ENCODE measurements around the gene APBB2. TPM values are rescaled to one million over a fixed set of nuclear protein-coding genes. Genes with fewer than 3 reads are reported as not detected.
A peak's percentile ranks its signal among the peaks of the same experiment; 100 is the strongest.

APBB2 gene
- total RNA-seq, 2 donors from 2014 or later: 17.4 to 56.6 TPM

DNA sequence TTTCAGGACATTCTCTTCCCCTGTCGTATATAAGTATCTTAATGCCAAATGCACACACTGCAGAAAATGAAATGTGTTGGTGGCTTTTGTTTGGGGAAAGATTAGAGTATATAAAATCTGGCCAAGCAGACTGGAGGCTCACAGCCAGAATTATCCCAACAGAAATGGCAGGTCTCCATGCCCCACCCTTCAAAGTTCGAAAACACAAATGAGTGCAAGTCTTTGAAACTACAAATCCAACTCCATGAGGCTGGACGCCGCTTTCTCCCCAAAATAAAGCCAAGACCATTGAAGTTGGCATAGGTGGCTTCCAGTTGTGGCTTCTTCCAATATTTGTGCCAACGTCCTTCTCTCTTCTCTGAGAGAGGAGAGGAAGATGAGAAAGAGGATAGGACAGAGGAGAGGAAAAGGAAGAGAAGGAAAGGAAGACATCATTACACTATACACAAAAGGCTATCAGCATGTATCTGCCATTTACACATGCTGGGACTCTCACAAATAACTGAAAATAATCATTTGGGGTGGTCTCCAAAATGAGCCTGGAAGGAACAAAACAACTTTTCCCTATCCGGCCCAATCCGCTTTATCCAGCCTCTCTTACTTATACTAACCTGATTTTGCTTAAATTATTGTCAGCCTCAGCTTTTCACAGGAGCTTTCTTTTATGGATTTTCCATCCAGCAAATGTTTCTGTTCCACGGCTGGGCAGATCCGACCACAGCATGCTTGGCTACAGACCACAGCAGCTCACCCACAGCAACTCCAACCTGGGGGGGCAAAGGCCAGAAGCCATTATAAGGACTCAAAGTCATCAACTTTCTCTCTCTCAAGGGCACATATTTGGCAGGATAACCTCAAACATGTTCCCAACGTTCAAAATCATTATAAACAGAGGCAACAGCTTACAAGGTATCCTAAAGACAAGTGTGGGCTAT, 71.7 kb downstream of the APBB2 start:
- no peaks in the 10 kb centered on the region for H3K27me3 ChIP-seq (replicated peaks; ENCODE audit: insufficient read depth)
- intact Hi-C loops (cut with DNase I): loop anchor here (5.0 kb wide), 1 partner anchor 75 kb away; no protein-coding TSS in a partner anchor
- no peak for TF ChIP-seq POLR2A (IDR thresholded peaks at IDR 0.05)
- TF ChIP-seq, protein P1, sequence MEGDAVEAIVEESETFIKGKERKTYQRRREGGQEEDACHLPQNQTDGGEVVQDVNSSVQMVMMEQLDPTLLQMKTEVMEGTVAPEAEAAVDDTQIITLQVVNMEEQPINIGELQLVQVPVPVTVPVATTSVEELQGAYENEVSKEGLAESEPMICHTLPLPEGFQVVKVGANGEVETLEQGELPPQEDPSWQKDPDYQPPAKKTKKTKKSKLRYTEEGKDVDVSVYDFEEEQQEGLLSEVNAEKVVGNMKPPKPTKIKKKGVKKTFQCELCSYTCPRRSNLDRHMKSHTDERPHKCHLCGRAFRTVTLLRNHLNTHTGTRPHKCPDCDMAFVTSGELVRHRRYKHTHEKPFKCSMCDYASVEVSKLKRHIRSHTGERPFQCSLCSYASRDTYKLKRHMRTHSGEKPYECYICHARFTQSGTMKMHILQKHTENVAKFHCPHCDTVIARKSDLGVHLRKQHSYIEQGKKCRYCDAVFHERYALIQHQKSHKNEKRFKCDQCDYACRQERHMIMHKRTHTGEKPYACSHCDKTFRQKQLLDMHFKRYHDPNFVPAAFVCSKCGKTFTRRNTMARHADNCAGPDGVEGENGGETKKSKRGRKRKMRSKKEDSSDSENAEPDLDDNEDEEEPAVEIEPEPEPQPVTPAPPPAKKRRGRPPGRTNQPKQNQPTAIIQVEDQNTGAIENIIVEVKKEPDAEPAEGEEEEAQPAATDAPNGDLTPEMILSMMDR (IDR thresholded peaks at IDR 0.05): no peak
- no peak for TF ChIP-seq POLR2AphosphoS5 (IDR thresholded peaks at IDR 0.05)
- peak overlapping the region; percentile 61 to 72 for H3K27ac ChIP-seq
- no peak for DNase-seq (ENCODE audit: low spot score)
- H3K4me1 ChIP-seq (replicated peaks): peaks cover 4% of the 10 kb centered on the region
- H3K4me3 ChIP-seq: no peak overlapping the region
- H3K36me3 ChIP-seq: no peaks in the 10 kb centered on the region
- no peaks in the 10 kb centered on the region for H3K9me3 ChIP-seq
- 35% methylated on average over 10 of the region's 10 CpGs for WGBS

DNA sequence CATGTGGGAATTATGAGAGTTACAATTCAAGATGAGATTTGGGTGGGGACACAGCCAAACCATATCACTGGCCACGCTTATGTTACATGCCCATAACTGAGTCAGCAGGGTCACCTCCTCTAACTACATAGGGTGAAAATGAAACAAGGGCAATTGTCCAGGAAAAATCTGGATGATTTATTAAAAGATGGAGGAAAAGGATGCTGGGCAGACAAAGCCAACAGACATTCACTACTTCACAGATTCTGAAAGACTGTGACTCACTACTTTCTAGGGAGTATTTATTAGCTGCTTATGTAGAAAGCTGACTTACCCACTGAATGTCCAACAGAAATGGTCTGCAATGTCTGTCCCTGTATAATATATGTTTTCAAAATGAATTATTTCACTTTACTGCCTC, 72.4 kb downstream of the APBB2 start:
- H3K36me3 ChIP-seq: no peaks in the 10 kb centered on the region
- no peaks in the 10 kb centered on the region for H3K27me3 ChIP-seq (replicated peaks; ENCODE audit: insufficient read depth)
- peak overlapping the region; percentile 61 to 72 for H3K27ac ChIP-seq
- DNase-seq (ENCODE audit: low spot score): no peak
- peaks cover 4% of the 10 kb centered on the region for H3K4me1 ChIP-seq (replicated peaks)
- intact Hi-C loops (cut with DNase I): loop anchor here (5.0 kb wide), 1 partner anchor 75 kb away; no protein-coding TSS in a partner anchor
- TF ChIP-seq POLR2AphosphoS5 (IDR thresholded peaks at IDR 0.05): no peak
- TF ChIP-seq POLR2A (IDR thresholded peaks at IDR 0.05): no peak
- TF ChIP-seq, protein P1 (IDR thresholded peaks at IDR 0.05): no peak
- H3K4me3 ChIP-seq: no peak overlapping the region
- 46% methylated on average over 1 of the region's 1 CpG for WGBS
- no peaks in the 10 kb centered on the region for H3K9me3 ChIP-seq

DNA sequence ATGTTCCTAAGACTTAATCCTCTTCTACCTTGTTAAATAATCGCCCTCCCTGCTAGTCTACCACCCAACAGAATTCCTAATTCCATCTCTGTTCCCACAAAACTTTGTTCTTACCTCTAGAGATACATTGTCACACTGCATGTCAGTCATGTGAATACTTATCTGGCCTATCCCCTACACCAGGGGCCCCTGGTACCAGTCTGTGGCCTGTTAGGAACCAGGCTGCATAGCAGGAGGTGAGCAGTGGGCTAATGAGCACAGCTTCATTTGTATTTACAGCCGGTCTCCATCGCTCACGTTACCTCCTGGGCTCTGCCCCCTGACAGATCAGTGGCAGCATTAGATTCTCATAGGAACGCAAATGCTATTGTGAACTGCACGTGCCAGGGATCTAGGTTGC, 73.9 kb downstream of the APBB2 start:
- H3K36me3 ChIP-seq: no peaks in the 10 kb centered on the region
- intact Hi-C loops (cut with DNase I): loop anchor here (5.0 kb wide), 1 partner anchor 73 kb away; no protein-coding TSS in a partner anchor
- no peaks in the 10 kb centered on the region for H3K27me3 ChIP-seq (replicated peaks; ENCODE audit: insufficient read depth)
- WGBS: 97% methylated on average over 6 of the region's 6 CpGs
- peaks cover 4% of the 10 kb centered on the region for H3K4me1 ChIP-seq (replicated peaks)
- H3K9me3 ChIP-seq: no peaks in the 10 kb centered on the region
- TF ChIP-seq, protein P1 (IDR thresholded peaks at IDR 0.05): no peak
- TF ChIP-seq POLR2AphosphoS5 (IDR thresholded peaks at IDR 0.05): no peak
- TF ChIP-seq POLR2A (IDR thresholded peaks at IDR 0.05): no peak
- DNase-seq (ENCODE audit: low spot score): no peak
- no peak overlapping the region for H3K4me3 ChIP-seq
- H3K27ac ChIP-seq: no peak overlapping the region

DNA sequence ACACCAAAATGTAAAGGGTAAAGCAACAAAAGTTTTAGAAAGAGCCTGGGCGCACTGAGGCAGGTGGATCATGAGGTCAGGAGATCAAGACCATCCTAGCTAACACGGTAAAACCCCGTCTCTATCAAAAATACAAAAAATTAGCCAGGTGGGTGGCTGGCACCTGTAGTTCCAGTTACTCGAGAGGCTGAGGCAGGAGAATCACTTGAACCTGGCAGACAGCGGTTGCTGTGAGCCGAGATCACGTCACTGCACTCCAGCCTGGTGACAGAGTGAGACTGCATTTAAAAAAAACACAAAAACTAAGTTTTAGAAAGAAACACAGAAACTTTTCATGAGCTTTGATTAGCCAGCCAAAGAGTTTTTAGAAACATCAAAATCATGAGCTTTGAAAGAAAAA, 76.5 kb downstream of the APBB2 start:
- DNase-seq (ENCODE audit: low spot score): no peak
- Histone ChIP-seq H3K36me3 (no peaks in the 10 kb centered on the region), H3K27ac (no peak overlapping the region), H3K4me1 (replicated peaks) (no peaks in the 10 kb centered on the region), H3K9me3 (no peaks in the 10 kb centered on the region), H3K27me3 (replicated peaks; ENCODE audit: insufficient read depth) (no peaks in the 10 kb centered on the region), H3K4me3 (no peak overlapping the region)
- intact Hi-C loops (cut with DNase I): no loop called here
- WGBS: 82% methylated on average over 7 of the region's 7 CpGs
- TF ChIP-seq POLR2A (IDR thresholded peaks at IDR 0.05) (no peak), POLR2AphosphoS5 (IDR thresholded peaks at IDR 0.05) (no peak)
- TF ChIP-seq, protein P1 (IDR thresholded peaks at IDR 0.05): no peak

All from prostate gland (tissue), 2 donors.